HepG2 (cell line): ENCODE results near the gene CYP17A1. TPM values are rescaled to one million over a fixed set of nuclear protein-coding genes. Genes with fewer than 3 reads are reported as not detected.

Source experiments
- ATF3 ChIP-seq: sonication (generic); formaldehyde crosslinking; IDR thresholded peaks from 2 replicates; pipeline ENCODE4 v1.4.0; 2020; ENCODE audit warnings: missing genetic modification reagents
- DPF2 ChIP-seq: sonication (generic); formaldehyde crosslinking; IDR thresholded peaks from 2 replicates; pipeline ENCODE4 v1.4.0; 2020; ENCODE audit warnings: mild to moderate bottlenecking, low read depth, missing genetic modification reagents, borderline replicate concordance
- FOXA3 ChIP-seq: IDR thresholded peaks from 2 replicates; pipeline ENCODE4 v1.6.1; 2016; ENCODE audit warnings: missing genetic modification reagents, missing compliant biosample characterization
- HINFP ChIP-seq: sonication (generic); formaldehyde crosslinking; IDR thresholded peaks from 2 replicates; pipeline ENCODE4 v1.4.0; 2020; ENCODE audit warnings: low read depth, mild to moderate bottlenecking, missing genetic modification reagents
- KDM3A ChIP-seq: IDR thresholded peaks from 2 replicates; pipeline ENCODE4 v1.6.1; 2018; ENCODE audit warnings: low read depth, missing compliant biosample characterization
- KLF11 ChIP-seq: IDR thresholded peaks from 2 replicates; pipeline ENCODE4 v1.6.1; 2016; ENCODE audit warnings: missing compliant biosample characterization
- MLLT10 ChIP-seq: sonication (generic); formaldehyde crosslinking; IDR thresholded peaks from 2 replicates; pipeline ENCODE4 v1.4.0; 2020; ENCODE audit warnings: missing genetic modification reagents
- NCOR1 ChIP-seq: fragments of 200-600 bp; sonication (generic); IDR thresholded peaks from 2 replicates; pipeline ENCODE4 v1.7.0; 2017; ENCODE audit warnings: antibody characterized with exemption, low read length, borderline replicate concordance
- POGZ ChIP-seq: sonication (generic); formaldehyde crosslinking; IDR thresholded peaks from 2 replicates; pipeline ENCODE4 v1.4.0; 2020; ENCODE audit warnings: mild to moderate bottlenecking, missing genetic modification reagents
- SNAI1 ChIP-seq: sonication (generic); formaldehyde crosslinking; IDR thresholded peaks from 2 replicates; pipeline ENCODE4 v1.5.0; 2020; ENCODE audit warnings: mild to moderate bottlenecking, missing genetic modification reagents, borderline replicate concordance
- SOX13 ChIP-seq, 3 experiments: fragments of 450-650 bp in 1 of 3; sonication (generic) in 1 of 3; formaldehyde crosslinking in 1 of 3; IDR thresholded peaks in 2 of 3; conservative IDR thresholded peaks in 1 of 3; 2 replicates each; pipeline versions ENCODE4 v1.5.0 to v1.6.1; 2016 to 2020; ENCODE audit warnings: antibody characterized with exemption in 1 of 3, mild to moderate bottlenecking in 1 of 3, missing compliant biosample characterization in 1 of 3, missing genetic modification reagents in 1 of 3, moderate library complexity in 1 of 3
- SRSF1 ChIP-seq: fragments of 200-400 bp; formaldehyde crosslinking; optimal IDR thresholded peaks from 2 replicates; pipeline ENCODE3; 2017; ENCODE audit warnings: mild to moderate bottlenecking, low read depth, low read length, moderate library complexity
- ZBTB3 ChIP-seq: sonication (generic); formaldehyde crosslinking; IDR thresholded peaks from 2 replicates; pipeline ENCODE4 v1.4.0; 2020; ENCODE audit warnings: low read depth, mild to moderate bottlenecking, moderate library complexity, missing genetic modification reagents, borderline replicate concordance
- ZBTB4 ChIP-seq: sonication (generic); formaldehyde crosslinking; IDR thresholded peaks from 2 replicates; pipeline ENCODE4 v1.4.0; 2020; ENCODE audit warnings: missing genetic modification reagents, mild to moderate bottlenecking, borderline replicate concordance
- ZNF335 ChIP-seq: sonication (generic); formaldehyde crosslinking; IDR thresholded peaks from 2 replicates; pipeline ENCODE4 v1.4.0; 2020; ENCODE audit warnings: missing genetic modification reagents
- polyA plus RNA-seq, 8 experiments: library from polyadenylated mRNA; depleted of rRNA in 3 of 8; stranded (reverse) in 7 of 8; unstranded in 1 of 8; fragments of >200 nt; fragmentation: Illumina TruSeq in 4 of 8; extraction: Trizol in 4 of 8; gene quantifications; 2 replicates each; pipeline versions ENCODE4 v1.2.1 to v1.2.3, GENCODE V29; 2011 to 2016; ENCODE audit warnings: low read depth in 4 of 8, missing spikeins in 1 of 8, mixed read lengths in 1 of 8; ENCODE audit not compliant: insufficient read depth in 1 of 8
- total RNA-seq, 5 experiments: library from RNA; depleted of rRNA; stranded (reverse); fragments of >200 nt; fragmentation: Illumina TruSeq; extraction: Trizol; gene quantifications; 2 replicates each; pipeline ENCODE4 v1.2.3, GENCODE V29; 2016; ENCODE audit warnings: low read depth in 1 of 5
- TF ChIP-seq, protein P1 (sequence below): sonication (generic); formaldehyde crosslinking; IDR thresholded peaks from 2 replicates; pipeline ENCODE4 v1.9.0; 2022; ENCODE audit warnings: missing genetic modification reagents, mild to moderate bottlenecking, borderline replicate concordance
- TF ChIP-seq, protein P2 (sequence below): sonication (generic); formaldehyde crosslinking; IDR thresholded peaks from 2 replicates; pipeline ENCODE4 v1.4.0; 2020; ENCODE audit warnings: missing genetic modification reagents, borderline replicate concordance
- TF ChIP-seq, protein P3 (sequence below): sonication (generic); formaldehyde crosslinking; IDR thresholded peaks from 2 replicates; pipeline ENCODE4 v1.9.0; 2021; ENCODE audit warnings: missing genetic modification reagents, mild to moderate bottlenecking, borderline replicate concordance

The CYP17A1 gene
- total and polyA plus RNA-seq, 2 of the 13 experiments (the other 11 are each of a cell fraction or from before 2014, with no cell fraction given): 0.13 to 1.1 TPM

GRCh38 chr10:102850025-102850518 lies 12.9 kb upstream of the CYP17A1 start (continued):
- TF ChIP-seq FOXA3 (CRISPR knock-in tag) (peak; percentile 95), ZBTB4 (CRISPR knock-in tag) (peak; percentile 62; the same call in 1 of the 2 replicates), KLF11 (CRISPR knock-in tag) (0 out of 2 replicates have a peak, but pooled peaks have one; percentile 18), ZBTB3 (CRISPR knock-in tag) (peak; percentile 95), NCOR1 (peak; percentile 77; the same call in 1 of the 2 replicates), SRSF1 (no peak), DPF2 (peak; percentile 65; the same call in 1 of the 2 replicates), HINFP (CRISPR knock-in tag) (peak; percentile 77; the same call in 1 of the 2 replicates), SNAI1 (no peak), SOX13 (IDR thresholded peaks at IDR 0.05) (no peak; the same call in 1 of the 2 replicates), SOX13 (CRISPR knock-in tag; conservative IDR thresholded peaks at IDR 0.05 in 1 of 2, IDR thresholded peaks at IDR 0.05 in 1 of 2) (peak in 1 of 2 experiments; percentile 81; a peak in 2 of 4 replicates), ATF3 (CRISPR knock-in tag) (peak; percentile 84), POGZ (CRISPR knock-in tag) (peak; percentile 80), MLLT10 (CRISPR knock-in tag) (no peak), KDM3A (peak; percentile 62; the same call in 1 of the 2 replicates), ZNF335 (no peak)
- TF ChIP-seq, protein P1, sequence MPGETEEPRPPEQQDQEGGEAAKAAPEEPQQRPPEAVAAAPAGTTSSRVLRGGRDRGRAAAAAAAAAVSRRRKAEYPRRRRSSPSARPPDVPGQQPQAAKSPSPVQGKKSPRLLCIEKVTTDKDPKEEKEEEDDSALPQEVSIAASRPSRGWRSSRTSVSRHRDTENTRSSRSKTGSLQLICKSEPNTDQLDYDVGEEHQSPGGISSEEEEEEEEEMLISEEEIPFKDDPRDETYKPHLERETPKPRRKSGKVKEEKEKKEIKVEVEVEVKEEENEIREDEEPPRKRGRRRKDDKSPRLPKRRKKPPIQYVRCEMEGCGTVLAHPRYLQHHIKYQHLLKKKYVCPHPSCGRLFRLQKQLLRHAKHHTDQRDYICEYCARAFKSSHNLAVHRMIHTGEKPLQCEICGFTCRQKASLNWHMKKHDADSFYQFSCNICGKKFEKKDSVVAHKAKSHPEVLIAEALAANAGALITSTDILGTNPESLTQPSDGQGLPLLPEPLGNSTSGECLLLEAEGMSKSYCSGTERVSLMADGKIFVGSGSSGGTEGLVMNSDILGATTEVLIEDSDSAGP (CRISPR knock-in tag): no peak; the same call in 1 of the 2 replicates
- TF ChIP-seq, protein P2, sequence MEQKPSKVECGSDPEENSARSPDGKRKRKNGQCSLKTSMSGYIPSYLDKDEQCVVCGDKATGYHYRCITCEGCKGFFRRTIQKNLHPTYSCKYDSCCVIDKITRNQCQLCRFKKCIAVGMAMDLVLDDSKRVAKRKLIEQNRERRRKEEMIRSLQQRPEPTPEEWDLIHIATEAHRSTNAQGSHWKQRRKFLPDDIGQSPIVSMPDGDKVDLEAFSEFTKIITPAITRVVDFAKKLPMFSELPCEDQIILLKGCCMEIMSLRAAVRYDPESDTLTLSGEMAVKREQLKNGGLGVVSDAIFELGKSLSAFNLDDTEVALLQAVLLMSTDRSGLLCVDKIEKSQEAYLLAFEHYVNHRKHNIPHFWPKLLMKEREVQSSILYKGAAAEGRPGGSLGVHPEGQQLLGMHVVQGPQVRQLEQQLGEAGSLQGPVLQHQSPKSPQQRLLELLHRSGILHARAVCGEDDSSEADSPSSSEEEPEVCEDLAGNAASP (CRISPR knock-in tag): peak; percentile 73
- TF ChIP-seq, protein P3, sequence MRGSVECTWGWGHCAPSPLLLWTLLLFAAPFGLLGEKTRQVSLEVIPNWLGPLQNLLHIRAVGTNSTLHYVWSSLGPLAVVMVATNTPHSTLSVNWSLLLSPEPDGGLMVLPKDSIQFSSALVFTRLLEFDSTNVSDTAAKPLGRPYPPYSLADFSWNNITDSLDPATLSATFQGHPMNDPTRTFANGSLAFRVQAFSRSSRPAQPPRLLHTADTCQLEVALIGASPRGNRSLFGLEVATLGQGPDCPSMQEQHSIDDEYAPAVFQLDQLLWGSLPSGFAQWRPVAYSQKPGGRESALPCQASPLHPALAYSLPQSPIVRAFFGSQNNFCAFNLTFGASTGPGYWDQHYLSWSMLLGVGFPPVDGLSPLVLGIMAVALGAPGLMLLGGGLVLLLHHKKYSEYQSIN (CRISPR knock-in tag): no peak
